H1 (cell line): Measurements from ENCODE around the gene NCCRP1.

Experiments
- CTCF ChIP-seq, 3 experiments: IDR thresholded peaks; 1 replicate in 2 of 3; 2 replicates in 1 of 3; pipeline versions ENCODE4 v1.5.1 to v1.6.1; 2011; ENCODE audit warnings: low read length in 3 of 3, mild to moderate bottlenecking in 3 of 3, inconsistent platforms in 2 of 3, low read depth in 1 of 3, moderate library complexity in 1 of 3; ENCODE audit not compliant: insufficient read depth in 1 of 3; ENCODE audit errors: control extremely low read depth in 1 of 3
- NRF1 ChIP-seq: IDR thresholded peaks from 2 replicates; pipeline ENCODE4 v1.6.1; 2011; ENCODE audit warnings: mild to moderate bottlenecking, low read depth, low read length, improper control_type of control experiment
- POLR2A ChIP-seq, 2 experiments: IDR thresholded peaks; 1 replicate in 1 of 2; 2 replicates in 1 of 2; pipeline ENCODE4 v1.6.1; 2011; ENCODE audit warnings: low read depth in 2 of 2, low read length in 2 of 2, mild to moderate bottlenecking in 2 of 2; ENCODE audit errors: control extremely low read depth in 1 of 2
- RBBP5 ChIP-seq: IDR thresholded peaks from 2 replicates; pipeline ENCODE4 v1.7.1; 2012; ENCODE audit warnings: low read depth, mild to moderate bottlenecking, inconsistent platforms, low read length, moderate library complexity, borderline replicate concordance
- TAF1 ChIP-seq: IDR thresholded peaks from 2 replicates; pipeline ENCODE4 v1.6.1; 2011; ENCODE audit warnings: mild to moderate bottlenecking, low read depth, low read length

GRCh38 chr19:39158646-39159260 lies 38.0 kb upstream of the NCCRP1 start:
- no peak for TF ChIP-seq POLR2A (IDR thresholded peaks at IDR 0.05; ENCODE audit: control extremely low read depth in 1 of 2, low read depth in 2 of 2, low read length in 2 of 2)
- TF ChIP-seq CTCF (IDR thresholded peaks at IDR 0.05; ENCODE audit: control extremely low read depth in 1 of 3, insufficient read depth in 1 of 3, low read depth in 1 of 3, low read length in 3 of 3), result no peak
- TF ChIP-seq NRF1, result no peak
- TF ChIP-seq RBBP5, result no peak
- TF ChIP-seq TAF1, result no peak
